SK-N-SH treated with all-trans-retinoic acid at 6 μM for 48 hours (cell line): ENCODE measurements around the gene DNAH8.

Experiments
- ATAC-seq: fragments of 200-7000 bp; cut with Tn5 transposase; 3 replicates; pipeline ENCODE4 v1.9.1; 2020; ENCODE audit warnings: mild to moderate bottlenecking, moderate library complexity
- BACH2 ChIP-seq: fragments of 250-450 bp; sonication (Bioruptor Pico); IDR thresholded peaks from 2 replicates; pipeline ENCODE4 v1.9.0; 2021; ENCODE audit warnings: mild to moderate bottlenecking, borderline replicate concordance
- CREB5 ChIP-seq: fragments of 250-450 bp; sonication (Bioruptor Pico); IDR thresholded peaks from 2 replicates; pipeline ENCODE4 v1.5.1; 2020; ENCODE audit warnings: low read depth, mild to moderate bottlenecking, moderate library complexity
- CSDC2 ChIP-seq: fragments of 250-450 bp; sonication (Bioruptor Pico); IDR thresholded peaks from 2 replicates; pipeline ENCODE4 v1.5.0; 2020; ENCODE audit warnings: mild to moderate bottlenecking, moderate library complexity
- CSRNP3 ChIP-seq: fragments of 250-450 bp; sonication (Bioruptor Pico); IDR thresholded peaks from 2 replicates; pipeline ENCODE4 v1.5.1; 2021; ENCODE audit warnings: mild to moderate bottlenecking, moderate library complexity
- ESRRG ChIP-seq: fragments of 250-450 bp; sonication (Bioruptor Pico); IDR thresholded peaks from 2 replicates; pipeline ENCODE4 v1.6.1; 2021; ENCODE audit warnings: mild to moderate bottlenecking
- GLIS3 ChIP-seq: fragments of 250-450 bp; sonication (Bioruptor Pico); IDR thresholded peaks from 2 replicates; pipeline ENCODE4 v1.5.0; 2020; ENCODE audit warnings: mild to moderate bottlenecking, moderate library complexity
- ISL1 ChIP-seq: fragments of 250-450 bp; sonication (Bioruptor Pico); IDR thresholded peaks from 2 replicates; pipeline ENCODE4 v2.1.2; 2022; ENCODE audit warnings: mild to moderate bottlenecking, moderate library complexity
- PATZ1 ChIP-seq: fragments of 250-450 bp; sonication (Bioruptor Pico); IDR thresholded peaks from 2 replicates; pipeline ENCODE4 v1.8.0; 2020; ENCODE audit warnings: mild to moderate bottlenecking, moderate library complexity, borderline replicate concordance
- POU6F1 ChIP-seq: fragments of 250-450 bp; sonication (Bioruptor Pico); IDR thresholded peaks from 2 replicates; pipeline ENCODE4 v1.8.0; 2021; ENCODE audit warnings: low read depth, mild to moderate bottlenecking, moderate library complexity, borderline replicate concordance
- PPARA ChIP-seq: fragments of 250-450 bp; sonication (Bioruptor Pico); IDR thresholded peaks from 2 replicates; pipeline ENCODE4 v1.5.0; 2020; ENCODE audit warnings: mild to moderate bottlenecking, borderline replicate concordance
- RARB ChIP-seq: fragments of 250-450 bp; sonication (Bioruptor Pico); IDR thresholded peaks from 2 replicates; pipeline ENCODE4 v1.8.0; 2021; ENCODE audit warnings: mild to moderate bottlenecking, moderate library complexity
- SNAI2 ChIP-seq: fragments of 250-450 bp; sonication (Bioruptor Pico); IDR thresholded peaks from 2 replicates; pipeline ENCODE4 v1.5.0; 2020; ENCODE audit warnings: mild to moderate bottlenecking, moderate library complexity
- TCF4 ChIP-seq: fragments of 250-450 bp; sonication (Bioruptor Pico); IDR thresholded peaks from 2 replicates; pipeline ENCODE4 v1.8.0; 2021; ENCODE audit warnings: mild to moderate bottlenecking, moderate library complexity, borderline replicate concordance
- TOX ChIP-seq: fragments of 250-450 bp; sonication (Bioruptor Pico); IDR thresholded peaks from 2 replicates; pipeline ENCODE4 v1.8.0; 2021; ENCODE audit warnings: mild to moderate bottlenecking, moderate library complexity, borderline replicate concordance
- TSHZ2 ChIP-seq: fragments of 250-450 bp; sonication (Bioruptor Pico); IDR thresholded peaks from 2 replicates; pipeline ENCODE4 v1.5.0; 2020; ENCODE audit warnings: mild to moderate bottlenecking, moderate library complexity
- ZC3H10 ChIP-seq: fragments of 250-450 bp; sonication (Bioruptor Pico); IDR thresholded peaks from 2 replicates; pipeline ENCODE4 v1.5.1; 2021; ENCODE audit warnings: mild to moderate bottlenecking, moderate library complexity
- ZFP3 ChIP-seq: fragments of 250-450 bp; sonication (Bioruptor Pico); IDR thresholded peaks from 2 replicates; pipeline ENCODE4 v1.5.0; 2020; ENCODE audit warnings: mild to moderate bottlenecking, moderate library complexity
- ZFP30 ChIP-seq: fragments of 450-650 bp; formaldehyde crosslinking; IDR thresholded peaks from 2 replicates; pipeline ENCODE4 v1.5.0; 2022; ENCODE audit warnings: mild to moderate bottlenecking, moderate library complexity
- ZNF70 ChIP-seq: fragments of 450-650 bp; formaldehyde crosslinking; IDR thresholded peaks from 2 replicates; pipeline ENCODE4 v1.5.0; 2020; ENCODE audit warnings: mild to moderate bottlenecking, moderate library complexity

The DNAH8 gene

GRCh38 chr6:39058471-39059147 is 343.5 kb downstream of the DNAH8 start:
- ATAC-seq = no peak
- TF ChIP-seq SNAI2 (CRISPR knock-in tag) (no peak), ZFP30 (no peak), BACH2 (CRISPR knock-in tag) (no peak)

- TF ChIP-seq CREB5 (CRISPR knock-in tag) (no peak), TCF4 (CRISPR knock-in tag) (peak; percentile 50; the same call in 1 of the 2 replicates), ZC3H10 (CRISPR knock-in tag) (no peak), ESRRG (no peak), ZFP30 (no peak), POU6F1 (CRISPR knock-in tag) (no peak), BACH2 (CRISPR knock-in tag) (no peak), GLIS3 (CRISPR knock-in tag) (no peak)
- TF ChIP-seq, all 23 proteins: peak for 1
- ATAC-seq = peak; percentile 16
These were observed 344.6 kb downstream of the DNAH8 start for GRCh38 chr6:39059496-39060310.

GRCh38 chr6:39060467-39061160 is 345.5 kb downstream of the DNAH8 start:
- TF ChIP-seq ISL1 (CRISPR knock-in tag) = no peak
- ATAC-seq = no peak

GRCh38 chr6:39061182-39061581 is 346.1 kb downstream of the DNAH8 start:
- no peak for ATAC-seq
- TF ChIP-seq ZNF70 (CRISPR knock-in tag) (no peak), PATZ1 (CRISPR knock-in tag) (no peak), CSDC2 (CRISPR knock-in tag) (no peak), TSHZ2 (no peak), CREB5 (CRISPR knock-in tag) (no peak), RARB (no peak), ISL1 (CRISPR knock-in tag) (no peak), CSRNP3 (no peak), PPARA (CRISPR knock-in tag) (no peak), ZFP3 (CRISPR knock-in tag) (no peak), TOX (CRISPR knock-in tag) (no peak)
- TF ChIP-seq, all 23 proteins: peak for 0
